ENCODE results near the gene MAPK11.

DNA sequence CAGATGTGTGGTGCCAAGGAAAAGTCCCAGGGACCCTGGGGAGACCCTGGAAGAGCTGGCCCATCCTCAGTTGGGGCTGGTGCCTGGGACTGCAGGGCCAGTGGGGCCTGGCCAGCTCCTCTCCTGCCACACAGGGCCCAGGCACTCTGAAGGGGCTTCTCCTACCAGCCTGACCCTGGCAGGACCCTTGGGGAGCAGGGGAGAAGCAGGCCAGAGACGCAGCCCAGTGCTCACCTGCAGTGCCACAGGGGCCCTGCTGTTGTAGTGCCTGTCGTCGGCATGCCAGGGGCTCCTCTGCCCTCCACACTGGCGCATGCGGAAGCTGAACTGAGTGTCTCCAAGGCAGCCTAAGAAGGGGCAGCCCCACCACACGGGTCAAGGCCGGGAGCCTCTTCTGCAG is 47.5 kb upstream of the MAPK11 start:
- TF ChIP-seq, protein P1, sequence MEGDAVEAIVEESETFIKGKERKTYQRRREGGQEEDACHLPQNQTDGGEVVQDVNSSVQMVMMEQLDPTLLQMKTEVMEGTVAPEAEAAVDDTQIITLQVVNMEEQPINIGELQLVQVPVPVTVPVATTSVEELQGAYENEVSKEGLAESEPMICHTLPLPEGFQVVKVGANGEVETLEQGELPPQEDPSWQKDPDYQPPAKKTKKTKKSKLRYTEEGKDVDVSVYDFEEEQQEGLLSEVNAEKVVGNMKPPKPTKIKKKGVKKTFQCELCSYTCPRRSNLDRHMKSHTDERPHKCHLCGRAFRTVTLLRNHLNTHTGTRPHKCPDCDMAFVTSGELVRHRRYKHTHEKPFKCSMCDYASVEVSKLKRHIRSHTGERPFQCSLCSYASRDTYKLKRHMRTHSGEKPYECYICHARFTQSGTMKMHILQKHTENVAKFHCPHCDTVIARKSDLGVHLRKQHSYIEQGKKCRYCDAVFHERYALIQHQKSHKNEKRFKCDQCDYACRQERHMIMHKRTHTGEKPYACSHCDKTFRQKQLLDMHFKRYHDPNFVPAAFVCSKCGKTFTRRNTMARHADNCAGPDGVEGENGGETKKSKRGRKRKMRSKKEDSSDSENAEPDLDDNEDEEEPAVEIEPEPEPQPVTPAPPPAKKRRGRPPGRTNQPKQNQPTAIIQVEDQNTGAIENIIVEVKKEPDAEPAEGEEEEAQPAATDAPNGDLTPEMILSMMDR (IDR thresholded peaks at IDR 0.05) = no peak
- TF ChIP-seq EZH2 (IDR thresholded peaks at IDR 0.05) = no peak
